Measurements from ENCODE around the gene CELSR1. TPM values are rescaled to one million over a fixed set of nuclear protein-coding genes. Genes with fewer than 3 reads are reported as not detected.

Gene CELSR1
- total RNA-seq, 2 experiments from 2014 or later, result 3.7 to 5.2 TPM

DNA sequence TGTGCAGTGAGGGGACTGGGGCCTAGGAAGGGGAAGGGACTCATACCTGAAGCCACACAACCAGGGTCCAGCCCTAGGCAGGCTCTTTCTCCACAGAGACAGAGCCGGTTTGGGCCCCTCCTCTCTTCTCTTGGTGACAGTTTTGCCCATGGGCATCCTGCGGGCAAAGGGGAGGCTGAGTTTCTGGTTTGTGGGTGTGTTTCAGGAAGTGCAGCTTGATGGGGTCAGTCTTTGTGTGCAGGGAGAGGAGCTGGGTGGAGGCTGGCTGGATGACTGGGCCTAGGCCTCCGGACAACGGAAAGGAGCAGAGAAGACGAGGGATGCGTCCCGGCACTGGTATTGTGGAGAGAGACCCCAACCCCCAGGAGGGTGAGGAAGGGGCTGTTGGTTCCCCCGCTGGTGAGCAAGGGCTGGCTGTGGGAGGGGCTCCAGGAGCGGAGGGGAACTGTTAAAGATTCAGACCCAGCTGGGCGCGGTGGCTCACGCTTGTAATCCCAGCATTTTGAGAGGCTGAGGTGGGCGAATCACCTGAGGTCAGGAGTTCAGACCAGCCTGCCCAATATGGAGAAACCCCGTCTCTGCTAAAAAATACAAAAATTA lies 23.4 kb upstream of the CELSR1 start:
- Histone ChIP-seq H3K27ac (ENCODE audit: low read depth, low read length, poor library complexity, severe bottlenecking) (peak overlapping the region; percentile 23), H3K4me3 (ENCODE audit: low read depth, low read length, poor library complexity, severe bottlenecking) (peak overlapping the region; percentile 74), H3K4me2 (ENCODE audit: low read length) (peak overlapping the region; percentile 90), H3K36me3 (ENCODE audit: insufficient read depth, low read length) (no peaks in the 10 kb centered on the region), H3K9me3 (ENCODE audit: low read length) (peaks cover 8% of the 10 kb centered on the region; the same call in 1 of the 2 replicates), H3K4me1 (ENCODE audit: insufficient read depth, low read length, poor library complexity, severe bottlenecking) (peaks cover 25% of the 10 kb centered on the region), H3K9me2 (ENCODE audit: insufficient read depth, low read length) (no peaks in the 10 kb centered on the region), H2AFZ (ENCODE audit: low read length) (peak overlapping the region; percentile 91), H4K20me1 (ENCODE audit: insufficient read depth, low read length) (no peaks in the 10 kb centered on the region), H3K79me2 (ENCODE audit: insufficient read depth, low read depth, low read length) (no peaks in the 10 kb centered on the region)
- ChIA-PET POLR2A (no interaction called here), CTCF (ENCODE audit: unreplicated experiment) (no interaction called here)
- TSS peak; percentile 62 for BruUV-seq (replicated peaks)
- DNase-seq (ENCODE audit: low spot score), result no peak
- intact Hi-C loops (cut with micrococcal nuclease; ENCODE audit: unreplicated experiment), result loop anchor here (10.0 kb wide), 1 partner anchor 204 kb away; the partner anchor contains the start of gene TBC1D22A
- no peak for TF ChIP-seq EZH2phosphoT487 (IDR thresholded peaks at IDR 0.05; ENCODE audit: borderline replicate concordance, low read depth, low read length)
- TF ChIP-seq, protein P1, sequence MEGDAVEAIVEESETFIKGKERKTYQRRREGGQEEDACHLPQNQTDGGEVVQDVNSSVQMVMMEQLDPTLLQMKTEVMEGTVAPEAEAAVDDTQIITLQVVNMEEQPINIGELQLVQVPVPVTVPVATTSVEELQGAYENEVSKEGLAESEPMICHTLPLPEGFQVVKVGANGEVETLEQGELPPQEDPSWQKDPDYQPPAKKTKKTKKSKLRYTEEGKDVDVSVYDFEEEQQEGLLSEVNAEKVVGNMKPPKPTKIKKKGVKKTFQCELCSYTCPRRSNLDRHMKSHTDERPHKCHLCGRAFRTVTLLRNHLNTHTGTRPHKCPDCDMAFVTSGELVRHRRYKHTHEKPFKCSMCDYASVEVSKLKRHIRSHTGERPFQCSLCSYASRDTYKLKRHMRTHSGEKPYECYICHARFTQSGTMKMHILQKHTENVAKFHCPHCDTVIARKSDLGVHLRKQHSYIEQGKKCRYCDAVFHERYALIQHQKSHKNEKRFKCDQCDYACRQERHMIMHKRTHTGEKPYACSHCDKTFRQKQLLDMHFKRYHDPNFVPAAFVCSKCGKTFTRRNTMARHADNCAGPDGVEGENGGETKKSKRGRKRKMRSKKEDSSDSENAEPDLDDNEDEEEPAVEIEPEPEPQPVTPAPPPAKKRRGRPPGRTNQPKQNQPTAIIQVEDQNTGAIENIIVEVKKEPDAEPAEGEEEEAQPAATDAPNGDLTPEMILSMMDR (conservative IDR thresholded peaks at IDR 0.05; ENCODE audit: low read length), result no peak

DNA sequence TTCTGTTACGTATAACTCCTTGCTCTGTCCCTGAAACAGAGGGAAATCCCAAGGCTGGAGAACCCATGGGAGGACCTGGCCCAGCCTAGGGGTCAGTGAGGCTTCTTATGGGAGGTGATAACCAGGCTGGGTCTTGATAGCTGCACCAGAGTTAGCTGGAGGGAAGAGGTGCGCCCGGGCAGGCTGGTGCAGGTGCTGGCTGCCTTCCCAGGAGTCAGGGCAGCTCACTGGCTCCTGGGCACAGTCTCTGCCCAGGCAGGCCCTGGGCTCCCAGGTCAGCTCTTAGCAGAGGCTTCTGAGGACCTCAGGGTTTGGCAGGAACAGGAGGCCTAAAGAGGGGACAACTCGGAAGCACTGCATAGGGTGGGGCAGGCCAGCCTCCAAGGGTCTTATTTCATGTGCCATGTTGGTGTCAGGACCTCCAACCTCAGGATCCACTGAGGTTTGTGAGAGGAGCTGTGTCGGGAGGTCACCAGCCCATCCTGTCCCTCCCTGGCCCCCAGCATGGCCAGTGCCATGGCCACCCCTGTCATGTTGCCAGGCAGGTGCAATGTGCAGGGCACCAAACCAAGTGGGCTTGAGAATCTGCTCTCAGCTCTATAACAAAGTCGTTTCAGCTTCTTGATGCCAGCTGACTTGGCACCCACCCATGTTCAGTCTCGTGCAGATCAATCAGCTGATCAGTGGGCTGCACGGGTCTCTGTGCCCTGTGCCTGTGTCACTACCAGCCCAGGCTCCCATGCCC lies 20.5 kb upstream of the CELSR1 start:
- Histone ChIP-seq H3K4me1 (ENCODE audit: insufficient read depth, low read length, poor library complexity, severe bottlenecking) (peaks cover 11% of the 10 kb centered on the region), H3K79me2 (ENCODE audit: insufficient read depth, low read depth, low read length) (no peaks in the 10 kb centered on the region), H2AFZ (ENCODE audit: low read length) (no peak overlapping the region), H3K4me3 (ENCODE audit: low read depth, low read length, poor library complexity, severe bottlenecking) (no peak overlapping the region), H3K4me2 (ENCODE audit: low read length) (no peak overlapping the region), H4K20me1 (ENCODE audit: insufficient read depth, low read length) (no peaks in the 10 kb centered on the region), H3K9me3 (ENCODE audit: low read length) (peaks cover 14% of the 10 kb centered on the region; the same call in 1 of the 2 replicates), H3K9me2 (ENCODE audit: insufficient read depth, low read length) (no peaks in the 10 kb centered on the region), H3K36me3 (ENCODE audit: insufficient read depth, low read length) (no peaks in the 10 kb centered on the region), H3K27ac (ENCODE audit: low read depth, low read length, poor library complexity, severe bottlenecking) (no peak overlapping the region)
- ChIA-PET POLR2A (no interaction called here), CTCF (ENCODE audit: unreplicated experiment) (no interaction called here)
- TF ChIP-seq, protein P1 (conservative IDR thresholded peaks at IDR 0.05; ENCODE audit: low read length), result no peak
- no peak for TF ChIP-seq EZH2phosphoT487 (IDR thresholded peaks at IDR 0.05; ENCODE audit: borderline replicate concordance, low read depth, low read length)
- no TSS peak for BruUV-seq (replicated peaks)
- DNase-seq (ENCODE audit: low spot score), result no peak
- intact Hi-C loops (cut with micrococcal nuclease; ENCODE audit: unreplicated experiment), result no loop called here

DNA sequence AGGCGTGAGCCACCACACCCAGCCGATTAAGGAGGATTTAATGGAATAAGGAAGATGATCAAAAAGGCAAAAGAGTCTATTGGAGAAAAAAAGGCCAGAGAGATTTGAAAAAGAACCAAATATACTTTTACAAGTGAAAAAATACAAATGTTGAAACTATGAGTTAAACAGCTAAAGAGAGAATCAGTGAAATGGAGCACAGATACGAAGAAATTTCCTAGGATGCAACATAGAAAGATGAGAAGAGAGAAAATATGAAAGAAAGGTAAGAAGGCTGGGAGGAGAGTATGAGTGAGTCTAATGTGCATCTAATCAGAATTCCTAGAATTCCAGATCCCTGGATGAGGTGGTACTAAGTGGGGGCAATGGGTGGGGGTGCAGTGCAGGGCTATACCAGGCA lies 19.4 kb upstream of the CELSR1 start:
- Histone ChIP-seq H3K4me1 (ENCODE audit: insufficient read depth, low read length, poor library complexity, severe bottlenecking) (peaks cover 3% of the 10 kb centered on the region), H3K4me3 (ENCODE audit: low read depth, low read length, poor library complexity, severe bottlenecking) (no peak overlapping the region), H3K27ac (ENCODE audit: low read depth, low read length, poor library complexity, severe bottlenecking) (no peak overlapping the region), H3K79me2 (ENCODE audit: insufficient read depth, low read depth, low read length) (no peaks in the 10 kb centered on the region), H4K20me1 (ENCODE audit: insufficient read depth, low read length) (no peaks in the 10 kb centered on the region), H3K9me3 (ENCODE audit: low read length) (peaks cover 16% of the 10 kb centered on the region; the same call in 1 of the 2 replicates), H3K9me2 (ENCODE audit: insufficient read depth, low read length) (no peaks in the 10 kb centered on the region), H3K36me3 (ENCODE audit: insufficient read depth, low read length) (no peaks in the 10 kb centered on the region), H2AFZ (ENCODE audit: low read length) (no peak overlapping the region), H3K4me2 (ENCODE audit: low read length) (no peak overlapping the region)
- DNase-seq (ENCODE audit: low spot score), result no peak
- TF ChIP-seq, protein P1 (conservative IDR thresholded peaks at IDR 0.05; ENCODE audit: low read length), result no peak
- TF ChIP-seq EZH2phosphoT487 (IDR thresholded peaks at IDR 0.05; ENCODE audit: borderline replicate concordance, low read depth, low read length), result no peak
- ChIA-PET CTCF (ENCODE audit: unreplicated experiment) (no interaction called here), POLR2A (no interaction called here)
- no TSS peak for BruUV-seq (replicated peaks)
- intact Hi-C loops (cut with micrococcal nuclease; ENCODE audit: unreplicated experiment), result no loop called here

Measured in OCI-LY7 (cell line).